A549 treated with CORT108297 at 1 μM for 4 hours (cell line): ENCODE results near the gene SERPINB13. TPM values are rescaled to one million over a fixed set of nuclear protein-coding genes. Genes with fewer than 3 reads are reported as not detected.

ENCODE experiments used
- total RNA-seq: library from RNA; stranded (reverse); fragments of 200-300 nt; extraction: Qiagen RNA extraction; gene quantifications from 5 replicates; pipeline ENCODE4 v1.2.3, GENCODE V29; 2022

SERPINB13 gene
- not detected in 5 replicates for total RNA-seq

DNA sequence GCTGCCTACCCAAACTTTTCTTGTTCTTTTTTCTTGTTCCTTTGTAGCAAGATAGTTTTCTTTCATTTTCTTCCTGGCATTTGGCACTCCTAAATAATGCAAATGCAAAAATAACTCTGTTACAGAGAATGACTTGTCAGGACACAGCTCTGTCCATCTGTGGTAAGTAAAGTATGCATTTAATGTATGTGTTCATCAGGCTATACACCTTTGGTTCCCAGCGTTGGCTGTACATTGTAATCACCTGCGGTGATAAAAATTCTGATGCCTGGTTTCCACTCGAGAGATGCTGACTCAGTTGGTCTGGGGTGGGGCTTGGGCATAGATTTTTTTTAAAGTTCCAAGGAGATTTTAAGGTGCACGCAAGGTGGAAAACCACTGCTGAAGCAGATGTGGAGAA, at the start of gene SERPINB13:
Gene SERPINB13 (plus strand): TSS at position 378 of the 400 bp plus-strand sequence. CDS start 1,325 bp downstream, outside the sequence.

DNA sequence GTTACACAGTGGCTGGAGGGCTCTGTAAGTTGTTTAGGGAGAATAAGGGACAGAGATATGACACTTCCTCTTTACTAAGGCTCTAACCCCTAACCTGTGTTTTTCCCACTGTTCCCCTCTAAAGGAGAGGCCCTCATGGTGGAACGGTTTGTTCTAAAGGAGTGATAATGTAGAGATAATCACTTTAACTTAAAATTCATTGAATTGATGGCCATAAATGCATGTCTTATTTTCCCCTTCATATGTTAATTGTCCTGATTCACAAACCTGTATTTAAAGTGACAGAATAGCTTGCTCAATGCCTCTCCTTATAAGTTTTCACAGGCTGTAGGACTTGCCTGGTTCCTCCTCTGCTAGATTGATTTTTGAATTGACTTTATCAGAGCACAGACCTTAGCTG, 45.1 kb upstream of the SERPINB13 start, which contains the start of gene SERPINB12:
Gene SERPINB12 (plus strand): TSS at position 301 of the 400 bp plus-strand sequence. CDS start 13,791 bp downstream, outside the sequence.

GRCh38 chr18:63644142-63644541, 57.0 kb downstream of the SERPINB13 start, which contains the start of gene SERPINB4:
Gene SERPINB4, minus strand, starts transcription at chr18:63644256. Its CDS starts 679 bp downstream, at chr18:63643577.

Other genes with a start within 250 kb of the SERPINB13 start
- 34.6 to 42.4 TPM (median 40.3 TPM) in 5 replicates for gene KDSR, start 220.1 kb upstream of the SERPINB13 start, total RNA-seq
- gene VPS4B, start 164.9 kb upstream of the SERPINB13 start, total RNA-seq = 19.5 to 24.4 TPM (median 20.8 TPM) in 5 replicates
- 0.07 to 0.17 TPM (median 0.08 TPM) in 5 replicates for gene SERPINB5, start 110.4 kb upstream of the SERPINB13 start, total RNA-seq
- gene SERPINB12, start 45.0 kb upstream of the SERPINB13 start, total RNA-seq = not detected in 5 replicates
- 0.14 to 0.25 TPM (median 0.19 TPM) in 5 replicates for gene SERPINB4, start 56.9 kb downstream of the SERPINB13 start, total RNA-seq
- gene SERPINB3, start 74.5 kb downstream of the SERPINB13 start, total RNA-seq = 0.06 to 0.17 TPM (median 0.08 TPM) in 5 replicates
- gene SERPINB11, start 115.6 kb downstream of the SERPINB13 start, total RNA-seq = 0.07 to 0.13 TPM (median 0.10 TPM) in 3 of 5 replicates, not detected in the others
- gene SERPINB7, start 188.1 kb downstream of the SERPINB13 start, total RNA-seq = 1.5 to 2.7 TPM (median 2.3 TPM) in 5 replicates